ENCODE results near the gene THBS2. TPM values are rescaled to one million over a fixed set of nuclear protein-coding genes. Genes with fewer than 3 reads are reported as not detected.

The THBS2 gene
- total RNA-seq, 1 experiment from 2014 or later: not detected

GRCh38 chr6:169246445-169246844 lies 7.2 kb downstream of the THBS2 start:
- CTCF ChIA-PET: no interaction called here
- TF ChIP-seq CTCF (conservative IDR thresholded peaks at IDR 0.05) (no peak), EZH2 (IDR thresholded peaks at IDR 0.05; ENCODE audit: low read depth) (no peak)
- no peak for DNase-seq
- BruUV-seq (replicated peaks): no TSS peak
- POLR2A ChIA-PET (ENCODE audit: unreplicated experiment): no interaction called here
- Histone ChIP-seq H4K20me1 (ENCODE audit: insufficient read depth) (no peaks in the 10 kb centered on the region), H3F3A (ENCODE audit: insufficient read depth, low read depth) (no peaks in the 10 kb centered on the region), H3K27me3 (ENCODE audit: insufficient read depth, low read depth) (peaks cover 50% of the 10 kb centered on the region), H3K79me2 (ENCODE audit: low read depth) (no peaks in the 10 kb centered on the region), H3K4me2 (no peak overlapping the region), H3K27ac (no peak overlapping the region), H3K4me1 (replicated peaks; ENCODE audit: insufficient read depth) (no peaks in the 10 kb centered on the region), H3K9me3 (ENCODE audit: insufficient read depth, low read depth) (no peaks in the 10 kb centered on the region), H3K36me3 (ENCODE audit: low read depth) (no peaks in the 10 kb centered on the region), H3K4me3 (no peak overlapping the region), H3K9me2 (ENCODE audit: insufficient read depth) (no peaks in the 10 kb centered on the region), H2AFZ (no peak overlapping the region)
- intact Hi-C loops (cut with micrococcal nuclease; ENCODE audit: unreplicated experiment): no loop called here

GRCh38 chr6:169244684-169245383 lies 8.8 kb downstream of the THBS2 start:
- no TSS peak for BruUV-seq (replicated peaks)
- H3F3A ChIP-seq (ENCODE audit: insufficient read depth, low read depth): no peaks in the 10 kb centered on the region
- H3K27ac ChIP-seq: no peak overlapping the region
- peaks cover 54% of the 10 kb centered on the region for H3K27me3 ChIP-seq (ENCODE audit: insufficient read depth, low read depth)
- no peaks in the 10 kb centered on the region for H3K79me2 ChIP-seq (ENCODE audit: low read depth)
- POLR2A ChIA-PET (ENCODE audit: unreplicated experiment): no interaction called here
- no peaks in the 10 kb centered on the region for H3K9me3 ChIP-seq (ENCODE audit: insufficient read depth, low read depth)
- H3K4me3 ChIP-seq: no peak overlapping the region
- no peaks in the 10 kb centered on the region for H3K4me1 ChIP-seq (replicated peaks; ENCODE audit: insufficient read depth)
- H3K4me2 ChIP-seq: no peak overlapping the region
- no peak for DNase-seq
- no peak overlapping the region for H2AFZ ChIP-seq
- H3K9me2 ChIP-seq (ENCODE audit: insufficient read depth): no peaks in the 10 kb centered on the region
- TF ChIP-seq CTCF (conservative IDR thresholded peaks at IDR 0.05) (no peak), EZH2 (IDR thresholded peaks at IDR 0.05; ENCODE audit: low read depth) (no peak)
- intact Hi-C loops (cut with micrococcal nuclease; ENCODE audit: unreplicated experiment): no loop called here
- CTCF ChIA-PET: no interaction called here
- H4K20me1 ChIP-seq (ENCODE audit: insufficient read depth): no peaks in the 10 kb centered on the region
- no peaks in the 10 kb centered on the region for H3K36me3 ChIP-seq (ENCODE audit: low read depth)

GRCh38 chr6:169243661-169244060 lies 10.0 kb downstream of the THBS2 start:
- Histone ChIP-seq H3K36me3 (ENCODE audit: low read depth) (no peaks in the 10 kb centered on the region), H3K4me3 (no peak overlapping the region), H3K4me2 (no peak overlapping the region), H3K79me2 (ENCODE audit: low read depth) (no peaks in the 10 kb centered on the region), H3K9me3 (ENCODE audit: insufficient read depth, low read depth) (no peaks in the 10 kb centered on the region), H3K27ac (no peak overlapping the region), H3K9me2 (ENCODE audit: insufficient read depth) (no peaks in the 10 kb centered on the region), H3F3A (ENCODE audit: insufficient read depth, low read depth) (no peaks in the 10 kb centered on the region), H3K27me3 (ENCODE audit: insufficient read depth, low read depth) (peaks cover 58% of the 10 kb centered on the region), H4K20me1 (ENCODE audit: insufficient read depth) (no peaks in the 10 kb centered on the region), H3K4me1 (replicated peaks; ENCODE audit: insufficient read depth) (no peaks in the 10 kb centered on the region), H2AFZ (no peak overlapping the region)
- ChIA-PET CTCF (no interaction called here), POLR2A (ENCODE audit: unreplicated experiment) (no interaction called here)
- no TSS peak for BruUV-seq (replicated peaks)
- DNase-seq: no peak
- TF ChIP-seq CTCF (conservative IDR thresholded peaks at IDR 0.05): no peak
- TF ChIP-seq EZH2 (IDR thresholded peaks at IDR 0.05; ENCODE audit: low read depth): no peak
- intact Hi-C loops (cut with micrococcal nuclease; ENCODE audit: unreplicated experiment): no loop called here
